Neutrophil (primary cell): ENCODE data around the gene DUOXA1.

ENCODE experiments used
- H3K27ac ChIP-seq: fragments of 200-600 bp; sonication (generic); 2 replicates; pipeline ENCODE4 v1.5.1; 2016; ENCODE audit warnings: mild to moderate bottlenecking, moderate library complexity
- H3K27me3 ChIP-seq: fragments of 200-600 bp; sonication (generic); 2 replicates; pipeline ENCODE4 v1.6.0; 2016; ENCODE audit warnings: mild to moderate bottlenecking
- H3K36me3 ChIP-seq: fragments of 200-600 bp; sonication (generic); 2 replicates; pipeline ENCODE4 v1.5.1; 2017
- H3K4me1 ChIP-seq, 2 experiments: fragments of 200-600 bp in 1 of 2; sonication (generic) in 1 of 2; 1 replicate in 1 of 2; 2 replicates in 1 of 2; pipeline versions ENCODE4 v1.5.1 to v1.6.1; 2013 to 2016; ENCODE audit warnings: low read depth in 1 of 2, low read length in 1 of 2, mild to moderate bottlenecking in 1 of 2, moderate library complexity in 1 of 2; ENCODE audit not compliant: control insufficient read depth in 1 of 2, insufficient read depth in 1 of 2
- H3K4me3 ChIP-seq, 2 experiments: fragments of 200-600 bp in 1 of 2; sonication (generic) in 1 of 2; 1 replicate in 1 of 2; 2 replicates in 1 of 2; pipeline ENCODE4 v1.5.1; 2013 to 2016; ENCODE audit warnings: low read depth in 1 of 2, low read length in 1 of 2, mild to moderate bottlenecking in 1 of 2, moderate library complexity in 1 of 2
- H3K9me3 ChIP-seq: fragments of 200-600 bp; sonication (generic); 2 replicates; pipeline ENCODE4 v1.5.1; 2016
- CTCF ChIP-seq: fragments of 200-600 bp; sonication (generic); IDR thresholded peaks from 2 replicates; pipeline ENCODE4 v1.5.1; 2016; ENCODE audit warnings: antibody characterized with exemption

Gene DUOXA1

GRCh38 chr15:45114076-45114750, 15.5 kb downstream of the DUOXA1 start, which contains the start of the genes DUOX2 and DUOXA2:
TSS of gene DUOX2 (minus strand) at chr15:45114172. CDS start at chr15:45113411, 761 bp downstream.
TSS of gene DUOXA2 (plus strand) at chr15:45114326. CDS start at chr15:45114606, 280 bp downstream.
- no peak within 1 kb of the TSS for H3K27ac ChIP-seq
- H3K36me3 ChIP-seq, result no peaks in the 10 kb centered on the region
- H3K9me3 ChIP-seq, result no peaks in the 10 kb centered on the region
- peaks cover 97% of the 10 kb centered on the region for H3K27me3 ChIP-seq
- no peak within 1 kb of the TSS for H3K4me3 ChIP-seq
- H3K4me1 ChIP-seq, result peaks cover 17 to 33% of the 10 kb centered on the region in 2 experiments
- no peak for TF ChIP-seq CTCF

DNA sequence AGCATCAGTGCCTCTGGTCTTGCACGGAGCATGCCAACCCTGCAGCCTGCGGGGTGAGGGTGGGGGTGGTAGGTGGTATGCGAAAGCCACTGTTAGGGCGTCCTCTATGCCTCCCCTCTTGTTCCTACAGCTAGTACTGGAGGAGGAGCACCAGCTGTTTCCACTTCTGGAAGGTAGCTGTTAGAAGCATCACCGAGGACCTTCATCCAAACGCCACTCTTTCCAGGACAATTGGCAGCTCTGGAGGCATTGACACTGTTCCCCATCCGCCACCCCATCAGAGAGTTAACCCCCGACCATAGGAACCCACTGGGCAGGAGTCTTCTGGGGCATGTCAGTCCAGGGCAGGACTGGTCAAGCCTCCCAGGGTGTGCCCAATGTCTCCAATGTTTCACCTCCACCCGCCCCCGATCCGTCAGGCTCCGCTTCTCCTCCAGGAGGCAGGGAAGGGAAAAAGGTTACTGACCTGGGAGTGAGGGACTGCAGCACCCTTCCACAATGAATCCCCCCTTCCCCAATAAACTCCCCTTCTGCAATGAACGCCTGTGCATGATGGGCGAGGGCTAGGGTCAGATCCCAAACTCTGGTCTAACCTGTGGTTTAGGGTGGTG, 16.2 kb downstream of the DUOXA1 start:
- H3K36me3 ChIP-seq, result no peaks in the 10 kb centered on the region
- H3K4me1 ChIP-seq, result peaks cover 17 to 33% of the 10 kb centered on the region in 2 experiments
- H3K27me3 ChIP-seq, result peaks cover 98% of the 10 kb centered on the region
- H3K9me3 ChIP-seq, result no peaks in the 10 kb centered on the region
- H3K27ac ChIP-seq, result no peak overlapping the region
- no peak for TF ChIP-seq CTCF
- H3K4me3 ChIP-seq, result no peak overlapping the region

GRCh38 chr15:45112591-45113379, 16.9 kb downstream of the DUOXA1 start:
- H3K27ac ChIP-seq, result no peak overlapping the region
- no peaks in the 10 kb centered on the region for H3K9me3 ChIP-seq
- peaks cover 98% of the 10 kb centered on the region for H3K27me3 ChIP-seq
- TF ChIP-seq CTCF, result no peak
- H3K36me3 ChIP-seq, result no peaks in the 10 kb centered on the region
- peaks cover 15 to 28% of the 10 kb centered on the region in 2 experiments for H3K4me1 ChIP-seq
- no peak overlapping the region for H3K4me3 ChIP-seq

GRCh38 chr15:45112143-45112590, 17.5 kb downstream of the DUOXA1 start:
- H3K4me1 ChIP-seq, result peaks cover 10 to 23% of the 10 kb centered on the region in 2 experiments
- H3K9me3 ChIP-seq, result no peaks in the 10 kb centered on the region
- no peaks in the 10 kb centered on the region for H3K36me3 ChIP-seq
- TF ChIP-seq CTCF, result no peak
- H3K27me3 ChIP-seq, result peaks cover 95% of the 10 kb centered on the region
- no peak overlapping the region for H3K4me3 ChIP-seq
- no peak overlapping the region for H3K27ac ChIP-seq

GRCh38 chr15:45111390-45112142, 18.1 kb downstream of the DUOXA1 start:
- no peak overlapping the region for H3K27ac ChIP-seq
- no peak overlapping the region for H3K4me3 ChIP-seq
- peaks cover 95% of the 10 kb centered on the region for H3K27me3 ChIP-seq
- peaks cover 7 to 17% of the 10 kb centered on the region in 2 experiments for H3K4me1 ChIP-seq
- H3K36me3 ChIP-seq, result no peaks in the 10 kb centered on the region
- H3K9me3 ChIP-seq, result no peaks in the 10 kb centered on the region
- no peak for TF ChIP-seq CTCF
